ENCODE results near the gene YAP1. TPM values are rescaled to one million over a fixed set of nuclear protein-coding genes. Genes with fewer than 3 reads are reported as not detected.

Gene YAP1
- total and polyA plus RNA-seq, 4 donors, result 76.0 to 393 (median 146) TPM

- DNase-seq (no peak), ATAC-seq (ENCODE audit: low FRiP score) (no peak)
- 1% methylated on average over 5 of the region's 5 CpGs for WGBS, 2 donors
- Histone ChIP-seq H3K27me3 (ENCODE audit: control insufficient read depth in 1 of 2, insufficient read depth in 2 of 2, low read length in 1 of 2) (no peaks in the 10 kb centered on the region), H3K4me3 (ENCODE audit: low read length in 2 of 2) (peak overlapping the region; percentile 93 to 99), H3K36me3 (ENCODE audit: control insufficient read depth in 1 of 2, insufficient read depth in 2 of 2, low read length in 1 of 2) (no peaks in the 10 kb centered on the region), H3K9me3 (ENCODE audit: control insufficient read depth, low read length) (no peaks in the 10 kb centered on the region), H3K27ac (ENCODE audit: low read depth in 1 of 2, low read length in 2 of 2) (peak overlapping the region; percentile 92 to 99), H3K4me1 (ENCODE audit: control insufficient read depth in 1 of 2, insufficient read depth in 2 of 2, low read length in 2 of 2) (peaks cover 3 to 7% of the 10 kb centered on the region in 2 donors)
- intact Hi-C loops (cut with DNase I), result loop anchor here (5.0 to 10.0 kb wide), 4 partner anchors 60 to 198 kb away; partner anchors contain the start of genes ANGPTL5 (in 1 of the 2) and CEP126 (in 1 of the 2)
Observed at GRCh38 chr11:102112509-102112821, 2.2 kb downstream of the YAP1 start.

GRCh38 chr11:102114032-102114431, 3.8 kb downstream of the YAP1 start:
- H3K27me3 ChIP-seq (ENCODE audit: control insufficient read depth in 1 of 2, insufficient read depth in 2 of 2, low read length in 1 of 2), result no peaks in the 10 kb centered on the region
- ATAC-seq (ENCODE audit: low FRiP score), result no peak
- intact Hi-C loops (cut with DNase I), result loop anchor here (5.0 to 10.0 kb wide), 4 partner anchors 58 to 199 kb away; partner anchors contain the start of genes ANGPTL5 (in 1 of the 2) and CEP126 (in 1 of the 2)
- peak overlapping the region in 1 of 2 donors; percentile 30 for H3K4me3 ChIP-seq (ENCODE audit: low read length in 2 of 2)
- no peaks in the 10 kb centered on the region for H3K36me3 ChIP-seq (ENCODE audit: control insufficient read depth in 1 of 2, insufficient read depth in 2 of 2, low read length in 1 of 2)
- peaks cover 3 to 7% of the 10 kb centered on the region in 2 donors for H3K4me1 ChIP-seq (ENCODE audit: control insufficient read depth in 1 of 2, insufficient read depth in 2 of 2, low read length in 2 of 2)
- DNase-seq, result no peak
- H3K9me3 ChIP-seq (ENCODE audit: control insufficient read depth, low read length), result no peaks in the 10 kb centered on the region
- 37 to 39% methylated on average over 4 of the region's 4 CpGs for WGBS, 2 donors
- no peak overlapping the region for H3K27ac ChIP-seq (ENCODE audit: low read depth in 1 of 2, low read length in 2 of 2)

- intact Hi-C loops (cut with DNase I), result loop anchor here (5.0 to 10.0 kb wide), 3 partner anchors 37 to 201 kb away; partner anchors contain the start of genes ANGPTL5 (in 1 of the 2) and CEP126 (in 1 of the 2)
- no peaks in the 10 kb centered on the region for H3K9me3 ChIP-seq (ENCODE audit: control insufficient read depth, low read length)
- peak overlapping the region in 1 of 2 donors; percentile 14 for H3K4me3 ChIP-seq (ENCODE audit: low read length in 2 of 2)
- no peaks in the 10 kb centered on the region for H3K36me3 ChIP-seq (ENCODE audit: control insufficient read depth in 1 of 2, insufficient read depth in 2 of 2, low read length in 1 of 2)
- H3K4me1 ChIP-seq (ENCODE audit: control insufficient read depth in 1 of 2, insufficient read depth in 2 of 2, low read length in 2 of 2), result peaks cover 3 to 7% of the 10 kb centered on the region in 2 donors
- H3K27me3 ChIP-seq (ENCODE audit: control insufficient read depth in 1 of 2, insufficient read depth in 2 of 2, low read length in 1 of 2), result no peaks in the 10 kb centered on the region
- DNase-seq (no peak), ATAC-seq (ENCODE audit: low FRiP score) (no peak)
- no peak overlapping the region for H3K27ac ChIP-seq (ENCODE audit: low read depth in 1 of 2, low read length in 2 of 2)
Observed at GRCh38 chr11:102115557-102115956, 5.3 kb downstream of the YAP1 start.

GRCh38 chr11:102116453-102117205, 6.4 kb downstream of the YAP1 start:
- ATAC-seq (ENCODE audit: low FRiP score) (no peak), DNase-seq (no peak)
- peak overlapping the region in 1 of 2 donors; percentile 14 for H3K27ac ChIP-seq (ENCODE audit: low read depth in 1 of 2, low read length in 2 of 2)
- intact Hi-C loops (cut with DNase I), result loop anchor here (5.0 to 10.0 kb wide), 3 partner anchors 36 to 202 kb away; partner anchors contain the start of genes ANGPTL5 (in 1 of the 2) and CEP126 (in 1 of the 2)
- H3K36me3 ChIP-seq (ENCODE audit: control insufficient read depth in 1 of 2, insufficient read depth in 2 of 2, low read length in 1 of 2), result no peaks in the 10 kb centered on the region
- peaks cover 3 to 13% of the 10 kb centered on the region in 2 donors for H3K4me1 ChIP-seq (ENCODE audit: control insufficient read depth in 1 of 2, insufficient read depth in 2 of 2, low read length in 2 of 2)
- H3K27me3 ChIP-seq (ENCODE audit: control insufficient read depth in 1 of 2, insufficient read depth in 2 of 2, low read length in 1 of 2), result no peaks in the 10 kb centered on the region
- no peaks in the 10 kb centered on the region for H3K9me3 ChIP-seq (ENCODE audit: control insufficient read depth, low read length)
- WGBS, 2 donors, result 15 to 21% methylated on average over 2 of the region's 2 CpGs
- no peak overlapping the region for H3K4me3 ChIP-seq (ENCODE audit: low read length in 2 of 2)

GRCh38 chr11:102117472-102118113, 7.3 kb downstream of the YAP1 start:
- Histone ChIP-seq H3K27me3 (ENCODE audit: control insufficient read depth in 1 of 2, insufficient read depth in 2 of 2, low read length in 1 of 2) (no peaks in the 10 kb centered on the region), H3K9me3 (ENCODE audit: control insufficient read depth, low read length) (no peaks in the 10 kb centered on the region), H3K4me3 (ENCODE audit: low read length in 2 of 2) (no peak overlapping the region), H3K36me3 (ENCODE audit: control insufficient read depth in 1 of 2, insufficient read depth in 2 of 2, low read length in 1 of 2) (no peaks in the 10 kb centered on the region), H3K4me1 (ENCODE audit: control insufficient read depth in 1 of 2, insufficient read depth in 2 of 2, low read length in 2 of 2) (peaks cover 5 to 13% of the 10 kb centered on the region in 2 donors), H3K27ac (ENCODE audit: low read depth in 1 of 2, low read length in 2 of 2) (no peak overlapping the region)
- intact Hi-C loops (cut with DNase I), result loop anchor here (5.0 to 10.0 kb wide), 3 partner anchors 35 to 203 kb away; partner anchors contain the start of genes ANGPTL5 (in 1 of the 2) and CEP126 (in 1 of the 2)
- DNase-seq, result no peak
- no peak for ATAC-seq (ENCODE audit: low FRiP score)
- 17 to 24% methylated on average over 4 of the region's 4 CpGs for WGBS, 2 donors

GRCh38 chr11:102118937-102119336, 8.7 kb downstream of the YAP1 start:
- H3K36me3 ChIP-seq (ENCODE audit: control insufficient read depth in 1 of 2, insufficient read depth in 2 of 2, low read length in 1 of 2), result no peaks in the 10 kb centered on the region
- ATAC-seq (ENCODE audit: low FRiP score) (no peak), DNase-seq (no peak)
- intact Hi-C loops (cut with DNase I), result loop anchor here (5.0 to 10.0 kb wide), 3 partner anchors 33 to 204 kb away; partner anchors contain the start of genes ANGPTL5 (in 1 of the 2) and CEP126 (in 1 of the 2)
- no peak overlapping the region for H3K27ac ChIP-seq (ENCODE audit: low read depth in 1 of 2, low read length in 2 of 2)
- peaks cover 5 to 13% of the 10 kb centered on the region in 2 donors for H3K4me1 ChIP-seq (ENCODE audit: control insufficient read depth in 1 of 2, insufficient read depth in 2 of 2, low read length in 2 of 2)
- H3K9me3 ChIP-seq (ENCODE audit: control insufficient read depth, low read length), result no peaks in the 10 kb centered on the region
- WGBS, 2 donors, result 19 to 25% methylated on average over 3 of the region's 3 CpGs
- H3K4me3 ChIP-seq (ENCODE audit: low read length in 2 of 2), result no peak overlapping the region
- no peaks in the 10 kb centered on the region for H3K27me3 ChIP-seq (ENCODE audit: control insufficient read depth in 1 of 2, insufficient read depth in 2 of 2, low read length in 1 of 2)

GRCh38 chr11:102119997-102120396, 9.8 kb downstream of the YAP1 start:
- no peaks in the 10 kb centered on the region for H3K9me3 ChIP-seq (ENCODE audit: control insufficient read depth, low read length)
- H3K4me3 ChIP-seq (ENCODE audit: low read length in 2 of 2), result no peak overlapping the region
- H3K36me3 ChIP-seq (ENCODE audit: control insufficient read depth in 1 of 2, insufficient read depth in 2 of 2, low read length in 1 of 2), result no peaks in the 10 kb centered on the region
- intact Hi-C loops (cut with DNase I), result loop anchor here (5.0 to 10.0 kb wide), 3 partner anchors 32 to 205 kb away; partner anchors contain the start of genes ANGPTL5 (in 1 of the 2) and CEP126 (in 1 of the 2)
- DNase-seq (no peak), ATAC-seq (ENCODE audit: low FRiP score) (no peak)
- H3K27ac ChIP-seq (ENCODE audit: low read depth in 1 of 2, low read length in 2 of 2), result no peak overlapping the region
- WGBS, 2 donors, result 7 to 11% methylated on average over 4 of the region's 4 CpGs
- no peaks in the 10 kb centered on the region for H3K27me3 ChIP-seq (ENCODE audit: control insufficient read depth in 1 of 2, insufficient read depth in 2 of 2, low read length in 1 of 2)
- H3K4me1 ChIP-seq (ENCODE audit: control insufficient read depth in 1 of 2, insufficient read depth in 2 of 2, low read length in 2 of 2), result peaks cover 7 to 13% of the 10 kb centered on the region in 2 donors

- WGBS, 2 donors, result 18 to 23% methylated on average over 3 of the region's 3 CpGs
- DNase-seq (no peak), ATAC-seq (ENCODE audit: low FRiP score) (no peak)
- Histone ChIP-seq H3K9me3 (ENCODE audit: control insufficient read depth, low read length) (no peaks in the 10 kb centered on the region), H3K36me3 (ENCODE audit: control insufficient read depth in 1 of 2, insufficient read depth in 2 of 2, low read length in 1 of 2) (no peaks in the 10 kb centered on the region), H3K4me3 (ENCODE audit: low read length in 2 of 2) (peak overlapping the region in 1 of 2 donors; percentile 21), H3K27me3 (ENCODE audit: control insufficient read depth in 1 of 2, insufficient read depth in 2 of 2, low read length in 1 of 2) (no peaks in the 10 kb centered on the region), H3K4me1 (ENCODE audit: control insufficient read depth in 1 of 2, insufficient read depth in 2 of 2, low read length in 2 of 2) (peaks cover 7 to 12% of the 10 kb centered on the region in 2 donors), H3K27ac (ENCODE audit: low read depth in 1 of 2, low read length in 2 of 2) (no peak overlapping the region)
- intact Hi-C loops (cut with DNase I), result no loop called here
Observed at GRCh38 chr11:102120437-102120973, 10.3 kb downstream of the YAP1 start.
